Activated T-helper 1 cell treated with anti-CD3 and anti-CD28 coated beads, Interleukin-12 subunit alpha, Interleukin-12 subunit beta, Interleukin-2, Interleukin-4 antibody, amounts not matched to agents 30 ng/mL and 10 ng/mL and 1 ng/mL, durations not matched to agents 14 hours and 24 hours and 36 hours (primary cell): ENCODE results near the gene BAHCC1. TPM values are rescaled to one million over a fixed set of nuclear protein-coding genes. Genes with fewer than 3 reads are reported as not detected.

Experiments used
- DNase-seq: peaks from one replicate; pipeline ENCODE4 v3.0.0; 2021; ENCODE audit warnings: low spot score
- H3K27ac Mint-ChIP-seq: one replicate; pipeline ENCODE4 v1.8.0; 2021; ENCODE audit warnings: mild to moderate bottlenecking, mixed read lengths
- H3K27me3 Mint-ChIP-seq: one replicate; pipeline ENCODE4 v1.8.0; 2022; ENCODE audit warnings: mild to moderate bottlenecking, moderate library complexity, mixed read lengths; ENCODE audit not compliant: insufficient read depth
- H3K36me3 Mint-ChIP-seq: one replicate; pipeline ENCODE4 v1.8.0; 2021; ENCODE audit warnings: low read depth, mixed read lengths
- H3K4me1 Mint-ChIP-seq: one replicate; pipeline ENCODE4 v1.8.0; 2021; ENCODE audit warnings: low read depth, mixed read lengths
- H3K4me3 Mint-ChIP-seq: one replicate; pipeline ENCODE4 v1.8.0; 2021; ENCODE audit warnings: mild to moderate bottlenecking, moderate library complexity, mixed read lengths
- H3K9me3 Mint-ChIP-seq: one replicate; pipeline ENCODE4 v1.8.0; 2021; ENCODE audit warnings: mixed read lengths
- intact Hi-C: fragments of 100-400 bp; cut with micrococcal nuclease; formaldehyde crosslinking; loops from one replicate; pipeline ENCODE4 v1.15.1; 2024
- total RNA-seq: library from RNA; stranded (reverse); gene quantifications from 2 replicates; pipeline ENCODE4 v1.2.3, GENCODE V29; 2022

BAHCC1 gene
- total RNA-seq, 1 donor from 2014 or later, result 0.08 TPM

GRCh38 chr17:81427173-81428120 lies 32.2 kb downstream of the BAHCC1 start:
- H3K4me1 Mint-ChIP-seq, result no peaks in the 10 kb centered on the region
- no peak overlapping the region for H3K27ac Mint-ChIP-seq
- intact Hi-C loops, result loop anchor here (2.0 kb wide), 1 partner anchor 27 kb away; no protein-coding TSS in a partner anchor
- DNase-seq, result no peak
- no peaks in the 10 kb centered on the region for H3K9me3 Mint-ChIP-seq
- peaks cover 5% of the 10 kb centered on the region for H3K27me3 Mint-ChIP-seq
- H3K4me3 Mint-ChIP-seq, result no peak overlapping the region
- H3K36me3 Mint-ChIP-seq, result no peaks in the 10 kb centered on the region

- DNase-seq, result no peak
- Mint-ChIP-seq H3K9me3 (no peaks in the 10 kb centered on the region), H3K4me1 (no peaks in the 10 kb centered on the region), H3K36me3 (no peaks in the 10 kb centered on the region), H3K27ac (no peak overlapping the region), H3K27me3 (peaks cover 5% of the 10 kb centered on the region), H3K4me3 (no peak overlapping the region)
- intact Hi-C loops, result no loop called here
Observed at GRCh38 chr17:81428121-81428515, 32.9 kb downstream of the BAHCC1 start.

GRCh38 chr17:81428516-81428915 lies 33.3 kb downstream of the BAHCC1 start:
- no peaks in the 10 kb centered on the region for H3K4me1 Mint-ChIP-seq
- H3K27me3 Mint-ChIP-seq, result peaks cover 5% of the 10 kb centered on the region
- H3K36me3 Mint-ChIP-seq, result no peaks in the 10 kb centered on the region
- H3K9me3 Mint-ChIP-seq, result no peaks in the 10 kb centered on the region
- no peak for DNase-seq
- H3K27ac Mint-ChIP-seq, result no peak overlapping the region
- intact Hi-C loops, result no loop called here
- H3K4me3 Mint-ChIP-seq, result no peak overlapping the region

GRCh38 chr17:81428948-81429774 lies 33.9 kb downstream of the BAHCC1 start:
- DNase-seq, result no peak
- H3K9me3 Mint-ChIP-seq, result no peaks in the 10 kb centered on the region
- H3K27ac Mint-ChIP-seq, result no peak overlapping the region
- H3K36me3 Mint-ChIP-seq, result no peaks in the 10 kb centered on the region
- no peaks in the 10 kb centered on the region for H3K4me1 Mint-ChIP-seq
- H3K4me3 Mint-ChIP-seq, result no peak overlapping the region
- peaks cover 5% of the 10 kb centered on the region for H3K27me3 Mint-ChIP-seq
- intact Hi-C loops, result no loop called here

GRCh38 chr17:81429821-81430551 lies 34.7 kb downstream of the BAHCC1 start:
- H3K4me3 Mint-ChIP-seq, result no peak overlapping the region
- peaks cover 7% of the 10 kb centered on the region for H3K27me3 Mint-ChIP-seq
- H3K9me3 Mint-ChIP-seq, result no peaks in the 10 kb centered on the region
- no peaks in the 10 kb centered on the region for H3K36me3 Mint-ChIP-seq
- DNase-seq, result no peak
- no peak overlapping the region for H3K27ac Mint-ChIP-seq
- intact Hi-C loops, result no loop called here
- H3K4me1 Mint-ChIP-seq, result no peaks in the 10 kb centered on the region

GRCh38 chr17:81431545-81432482 lies 36.6 kb downstream of the BAHCC1 start:
- no peak overlapping the region for H3K4me3 Mint-ChIP-seq
- H3K9me3 Mint-ChIP-seq, result no peaks in the 10 kb centered on the region
- peaks cover 7% of the 10 kb centered on the region for H3K27me3 Mint-ChIP-seq
- H3K36me3 Mint-ChIP-seq, result no peaks in the 10 kb centered on the region
- H3K27ac Mint-ChIP-seq, result no peak overlapping the region
- intact Hi-C loops, result no loop called here
- DNase-seq, result no peak
- H3K4me1 Mint-ChIP-seq, result no peaks in the 10 kb centered on the region

- DNase-seq, result no peak
- H3K27ac Mint-ChIP-seq, result no peak overlapping the region
- no peaks in the 10 kb centered on the region for H3K4me1 Mint-ChIP-seq
- H3K9me3 Mint-ChIP-seq, result no peaks in the 10 kb centered on the region
- intact Hi-C loops, result no loop called here
- H3K4me3 Mint-ChIP-seq, result no peak overlapping the region
- no peaks in the 10 kb centered on the region for H3K36me3 Mint-ChIP-seq
- H3K27me3 Mint-ChIP-seq, result peaks cover 7% of the 10 kb centered on the region
Observed at GRCh38 chr17:81432941-81433340, 37.7 kb downstream of the BAHCC1 start.

- Mint-ChIP-seq H3K4me1 (no peaks in the 10 kb centered on the region), H3K27ac (no peak overlapping the region), H3K9me3 (no peaks in the 10 kb centered on the region), H3K27me3 (peaks cover 6% of the 10 kb centered on the region), H3K4me3 (no peak overlapping the region), H3K36me3 (no peaks in the 10 kb centered on the region)
- intact Hi-C loops, result no loop called here
- DNase-seq, result no peak
Observed at GRCh38 chr17:81433656-81434055, 38.4 kb downstream of the BAHCC1 start.

GRCh38 chr17:81434072-81434471 lies 38.8 kb downstream of the BAHCC1 start:
- Mint-ChIP-seq H3K9me3 (no peaks in the 10 kb centered on the region), H3K4me3 (no peak overlapping the region), H3K27me3 (peaks cover 3% of the 10 kb centered on the region), H3K27ac (no peak overlapping the region), H3K36me3 (no peaks in the 10 kb centered on the region), H3K4me1 (no peaks in the 10 kb centered on the region)
- intact Hi-C loops, result no loop called here
- DNase-seq, result no peak

- intact Hi-C loops, result no loop called here
- peaks cover 3% of the 10 kb centered on the region for H3K27me3 Mint-ChIP-seq
- no peak overlapping the region for H3K27ac Mint-ChIP-seq
- H3K9me3 Mint-ChIP-seq, result no peaks in the 10 kb centered on the region
- DNase-seq, result no peak
- no peaks in the 10 kb centered on the region for H3K36me3 Mint-ChIP-seq
- no peaks in the 10 kb centered on the region for H3K4me1 Mint-ChIP-seq
- H3K4me3 Mint-ChIP-seq, result no peak overlapping the region
Observed at GRCh38 chr17:81434681-81435417, 39.6 kb downstream of the BAHCC1 start.

- Mint-ChIP-seq H3K9me3 (no peaks in the 10 kb centered on the region), H3K36me3 (no peaks in the 10 kb centered on the region), H3K27ac (no peak overlapping the region), H3K27me3 (peaks cover 2% of the 10 kb centered on the region), H3K4me1 (no peaks in the 10 kb centered on the region), H3K4me3 (no peak overlapping the region)
- DNase-seq, result no peak
- intact Hi-C loops, result no loop called here
Observed at GRCh38 chr17:81435652-81436293, 40.5 kb downstream of the BAHCC1 start.
